ENCODE results near the gene SLC16A1.
"Not testable (repeated sequence)": the region's sequence is repeated elsewhere in the genome, so short reads cannot be mapped to it uniquely, and the experiment has no call there.

SLC16A1 gene

DNA sequence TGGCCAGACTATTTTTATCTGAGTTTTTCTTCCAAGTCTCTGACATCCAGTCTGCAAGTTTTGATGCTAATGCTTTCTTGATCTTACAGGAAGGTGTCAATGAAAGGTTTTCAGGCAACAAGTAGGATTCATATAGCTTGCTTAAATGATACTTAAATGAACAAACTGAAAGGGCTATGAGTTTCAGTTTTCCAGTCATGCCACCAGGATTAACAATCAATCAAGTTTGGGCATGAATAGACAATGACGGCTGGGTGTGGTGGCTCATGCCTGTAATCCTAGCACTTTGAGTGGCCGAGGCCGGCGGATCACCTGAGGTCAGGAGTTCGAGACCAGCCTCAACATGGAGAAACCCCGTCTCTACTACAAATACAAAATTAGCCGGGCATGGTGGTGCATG is 34.3 kb upstream of the SLC16A1 start:
- no peaks in the 10 kb centered on the region for H3K27me3 ChIP-seq (ENCODE audit: control insufficient read depth in 5 of 5, insufficient read depth in 4 of 5, low read length in 5 of 5)
- H3K36me3 ChIP-seq (ENCODE audit: control insufficient read depth in 5 of 5, insufficient read depth in 5 of 5, low read length in 5 of 5): no peaks in the 10 kb centered on the region
- no peak overlapping the region for H3K9ac ChIP-seq (ENCODE audit: low read length in 5 of 5)
- no peak overlapping the region for H3K27ac ChIP-seq (ENCODE audit: low read depth, low read length)
- H3K4me3 ChIP-seq (ENCODE audit: low read depth in 1 of 5, low read length in 5 of 5): no peak overlapping the region
- peaks cover 0 to 7% (median 4%) of the 10 kb centered on the region in 5 donors for H3K4me1 ChIP-seq (ENCODE audit: control insufficient read depth in 5 of 5, insufficient read depth in 5 of 5, low read length in 5 of 5)
- H3K9me3 ChIP-seq (ENCODE audit: control insufficient read depth in 5 of 5, low read length in 5 of 5): no peaks in the 10 kb centered on the region

DNA sequence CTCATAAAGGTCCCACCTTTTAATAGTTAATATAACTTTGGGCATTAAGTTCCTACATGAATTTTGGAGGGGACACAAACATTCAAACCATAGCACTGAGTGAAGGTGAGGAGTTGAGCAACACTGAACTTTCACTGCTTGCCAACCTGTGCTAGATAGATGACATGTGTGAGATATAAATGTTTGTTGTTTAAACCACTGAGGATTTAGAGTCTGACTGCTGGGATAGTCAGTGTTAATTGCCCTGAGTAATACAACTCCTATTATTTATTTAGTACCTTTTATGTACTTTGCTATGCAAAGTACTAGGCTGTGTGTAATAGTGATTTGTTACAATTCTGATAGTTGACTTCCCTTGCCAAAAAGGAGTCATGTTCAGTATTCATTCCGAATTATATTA is 32.4 kb upstream of the SLC16A1 start:
- no peaks in the 10 kb centered on the region for H3K27me3 ChIP-seq (ENCODE audit: control insufficient read depth in 5 of 5, insufficient read depth in 4 of 5, low read length in 5 of 5)

DNA sequence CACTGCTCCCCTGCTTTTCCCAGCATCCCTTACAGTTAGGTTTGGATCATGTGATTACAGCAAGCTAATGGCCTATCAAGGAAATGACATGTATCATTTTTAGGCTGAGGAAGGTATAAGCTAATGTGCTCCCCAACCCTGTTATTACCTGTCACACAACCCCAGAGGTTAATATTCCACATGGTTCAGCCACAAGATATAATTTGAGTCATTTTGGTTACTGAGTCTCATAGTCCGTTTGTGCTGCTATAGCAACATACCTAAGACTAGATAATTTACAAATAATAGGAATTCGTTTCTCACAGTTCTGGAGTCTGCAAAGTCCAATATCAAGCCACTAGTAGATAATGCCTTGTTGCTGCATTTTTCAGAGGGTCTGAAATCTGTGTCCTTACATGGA is 29.1 kb upstream of the SLC16A1 start:
- H3K36me3 ChIP-seq (ENCODE audit: control insufficient read depth in 5 of 5, insufficient read depth in 5 of 5, low read length in 5 of 5): no peaks in the 10 kb centered on the region
- no peaks in the 10 kb centered on the region for H3K9me3 ChIP-seq (ENCODE audit: control insufficient read depth in 5 of 5, low read length in 5 of 5)
- peaks cover 0 to 15% (median 4%) of the 10 kb centered on the region in 5 donors for H3K4me1 ChIP-seq (ENCODE audit: control insufficient read depth in 5 of 5, insufficient read depth in 5 of 5, low read length in 5 of 5)
- no peak overlapping the region for H3K9ac ChIP-seq (ENCODE audit: low read length in 5 of 5)
- no peak overlapping the region for H3K4me3 ChIP-seq (ENCODE audit: low read depth in 1 of 5, low read length in 5 of 5)
- no peak overlapping the region for H3K27ac ChIP-seq (ENCODE audit: low read depth, low read length)
- H3K27me3 ChIP-seq (ENCODE audit: control insufficient read depth in 5 of 5, insufficient read depth in 4 of 5, low read length in 5 of 5): no peaks in the 10 kb centered on the region

More for the DNA sequence above, 32.4 kb upstream of the SLC16A1 start:
- no peak overlapping the region for H3K9ac ChIP-seq (ENCODE audit: low read length in 5 of 5)
- H3K36me3 ChIP-seq (ENCODE audit: control insufficient read depth in 5 of 5, insufficient read depth in 5 of 5, low read length in 5 of 5): no peaks in the 10 kb centered on the region
- no peak overlapping the region for H3K27ac ChIP-seq (ENCODE audit: low read depth, low read length)
- H3K4me3 ChIP-seq (ENCODE audit: low read depth in 1 of 5, low read length in 5 of 5): no peak overlapping the region
- H3K9me3 ChIP-seq (ENCODE audit: control insufficient read depth in 5 of 5, low read length in 5 of 5): no peaks in the 10 kb centered on the region
- H3K4me1 ChIP-seq (ENCODE audit: control insufficient read depth in 5 of 5, insufficient read depth in 5 of 5, low read length in 5 of 5): peaks cover 0 to 3% (median 0%) of the 10 kb centered on the region in 5 donors

DNA sequence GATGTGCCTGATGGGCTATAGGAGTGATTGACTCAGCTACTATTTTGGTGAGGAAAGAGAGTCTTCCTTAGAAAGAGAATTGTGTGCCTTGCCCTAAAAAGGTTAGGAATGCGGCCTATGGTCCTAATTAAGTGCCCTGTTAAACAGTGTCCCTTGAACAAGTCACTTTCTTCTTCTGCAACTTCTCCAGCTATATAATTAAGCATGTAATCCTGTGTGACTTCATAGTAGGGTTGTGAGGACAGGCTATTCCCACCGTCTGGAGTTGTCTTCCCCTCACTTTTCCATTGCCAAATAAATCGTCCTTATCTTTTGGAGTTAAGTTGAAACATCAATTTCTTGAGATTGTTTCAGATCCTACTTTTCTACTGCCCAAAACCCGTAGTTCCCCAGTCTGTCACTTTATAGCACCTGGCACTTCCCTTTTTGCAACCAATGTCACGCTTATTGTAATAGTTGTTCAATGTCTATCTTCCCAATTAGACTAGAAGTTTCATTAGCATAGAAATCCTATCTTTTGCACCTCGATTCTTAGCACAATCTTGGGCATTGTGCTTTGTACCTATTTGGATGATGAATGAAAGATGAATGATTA is 27.6 kb upstream of the SLC16A1 start:
- Histone ChIP-seq H3K27ac (ENCODE audit: low read depth, low read length) (no peak overlapping the region), H3K4me3 (ENCODE audit: low read depth in 1 of 5, low read length in 5 of 5) (no peak overlapping the region), H3K9ac (ENCODE audit: low read length in 5 of 5) (no peak overlapping the region), H3K27me3 (ENCODE audit: control insufficient read depth in 5 of 5, insufficient read depth in 4 of 5, low read length in 5 of 5) (no peaks in the 10 kb centered on the region), H3K9me3 (ENCODE audit: control insufficient read depth in 5 of 5, low read length in 5 of 5) (no peaks in the 10 kb centered on the region), H3K4me1 (ENCODE audit: control insufficient read depth in 5 of 5, insufficient read depth in 5 of 5, low read length in 5 of 5) (peaks cover 0 to 15% (median 4%) of the 10 kb centered on the region in 5 donors), H3K36me3 (ENCODE audit: control insufficient read depth in 5 of 5, insufficient read depth in 5 of 5, low read length in 5 of 5) (no peaks in the 10 kb centered on the region)

DNA sequence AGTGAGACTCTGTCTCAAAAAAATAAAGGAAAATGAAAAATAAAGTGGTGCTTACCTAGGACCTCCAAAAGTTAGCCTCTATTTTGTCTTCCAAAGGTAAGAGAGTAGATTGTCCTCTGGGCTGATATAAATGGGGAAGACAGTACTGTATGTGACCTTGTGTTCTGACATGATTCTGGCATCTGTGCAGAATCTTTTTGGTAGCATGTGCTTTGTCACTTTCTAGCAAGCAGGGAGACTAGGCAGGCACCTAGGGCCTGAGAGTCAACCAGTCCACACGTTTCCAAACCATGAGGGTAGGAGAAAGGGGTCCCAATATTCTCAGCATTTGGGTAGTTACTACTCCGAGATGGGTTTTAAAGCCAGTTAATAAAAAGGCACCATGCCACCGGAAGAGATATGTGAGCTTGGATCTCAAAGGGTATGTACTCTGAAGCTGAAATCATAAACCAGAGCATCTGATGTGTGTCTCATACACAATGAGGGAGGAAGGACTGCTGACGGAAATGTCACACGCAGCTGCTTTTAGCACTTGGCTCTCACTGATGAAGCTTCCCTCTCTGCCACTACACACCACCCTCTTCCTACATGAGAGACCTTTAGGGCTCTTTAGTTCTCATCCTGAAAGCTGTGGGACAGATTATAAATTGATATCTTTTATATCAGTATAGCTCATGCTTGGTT is 27.0 kb upstream of the SLC16A1 start:
- H3K27ac ChIP-seq (ENCODE audit: low read depth, low read length): no peak overlapping the region
- H3K9ac ChIP-seq (ENCODE audit: low read length in 5 of 5): no peak overlapping the region

DNA sequence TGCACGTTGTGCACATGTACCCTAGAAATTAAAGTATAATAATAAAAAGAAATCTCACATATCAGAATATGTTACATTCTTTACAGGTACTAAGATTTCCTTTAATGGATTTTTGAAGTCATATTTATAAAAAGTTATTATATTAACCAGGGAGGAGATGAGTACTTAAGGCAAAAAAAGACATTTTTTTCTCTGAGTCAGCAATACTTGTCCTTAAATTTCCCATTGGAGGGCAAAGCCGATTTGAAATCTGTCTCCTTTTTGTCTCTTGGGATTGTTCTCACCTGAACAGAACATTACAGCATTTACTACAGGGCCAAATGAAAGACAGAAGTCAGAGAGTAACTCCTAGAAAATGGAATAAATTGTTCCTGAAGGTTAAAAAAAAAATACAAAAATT is 26.3 kb upstream of the SLC16A1 start:
- no peaks in the 10 kb centered on the region for H3K36me3 ChIP-seq (ENCODE audit: control insufficient read depth in 5 of 5, insufficient read depth in 5 of 5, low read length in 5 of 5)
- no peaks in the 10 kb centered on the region for H3K9me3 ChIP-seq (ENCODE audit: control insufficient read depth in 5 of 5, low read length in 5 of 5)
- no peaks in the 10 kb centered on the region for H3K27me3 ChIP-seq (ENCODE audit: control insufficient read depth in 5 of 5, insufficient read depth in 4 of 5, low read length in 5 of 5)
- H3K27ac ChIP-seq (ENCODE audit: low read depth, low read length): no peak overlapping the region
- no peak overlapping the region for H3K4me3 ChIP-seq (ENCODE audit: low read depth in 1 of 5, low read length in 5 of 5)
- peaks cover 0 to 15% (median 4%) of the 10 kb centered on the region in 5 donors for H3K4me1 ChIP-seq (ENCODE audit: control insufficient read depth in 5 of 5, insufficient read depth in 5 of 5, low read length in 5 of 5)
- H3K9ac ChIP-seq (ENCODE audit: low read length in 5 of 5): no peak overlapping the region

More for the DNA sequence above, 27.0 kb upstream of the SLC16A1 start:
- H3K4me1 ChIP-seq (ENCODE audit: control insufficient read depth in 5 of 5, insufficient read depth in 5 of 5, low read length in 5 of 5): peaks cover 0 to 15% (median 4%) of the 10 kb centered on the region in 5 donors
- H3K27me3 ChIP-seq (ENCODE audit: control insufficient read depth in 5 of 5, insufficient read depth in 4 of 5, low read length in 5 of 5): no peaks in the 10 kb centered on the region
- H3K4me3 ChIP-seq (ENCODE audit: low read depth in 1 of 5, low read length in 5 of 5): no peak overlapping the region
- no peaks in the 10 kb centered on the region for H3K36me3 ChIP-seq (ENCODE audit: control insufficient read depth in 5 of 5, insufficient read depth in 5 of 5, low read length in 5 of 5)
- no peaks in the 10 kb centered on the region for H3K9me3 ChIP-seq (ENCODE audit: control insufficient read depth in 5 of 5, low read length in 5 of 5)

DNA sequence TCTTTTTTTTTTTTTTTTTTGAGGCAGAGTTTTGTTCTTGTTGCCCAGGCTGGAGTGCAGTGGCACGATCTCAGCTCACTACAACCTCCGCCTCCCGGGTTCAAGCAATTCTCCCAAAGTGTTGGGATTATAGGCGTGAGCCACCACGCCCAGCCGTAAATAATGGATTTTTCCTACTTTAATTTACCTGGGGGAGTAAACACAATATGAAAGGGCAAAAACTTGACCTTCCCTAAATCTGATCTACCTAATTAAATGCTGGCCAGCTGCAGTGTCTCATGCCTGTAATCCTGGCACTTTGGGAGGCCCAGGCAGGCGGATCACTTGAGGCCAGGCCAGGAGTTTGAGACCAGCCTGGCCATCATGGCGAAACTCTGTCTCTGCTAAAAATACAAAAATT is 25.8 kb upstream of the SLC16A1 start:
- H3K4me3 ChIP-seq (ENCODE audit: low read depth in 1 of 5, low read length in 5 of 5); H3K27ac ChIP-seq (ENCODE audit: low read depth, low read length); H3K36me3 ChIP-seq (ENCODE audit: control insufficient read depth in 5 of 5, insufficient read depth in 5 of 5, low read length in 5 of 5); H3K9ac ChIP-seq (ENCODE audit: low read length in 5 of 5); H3K27me3 ChIP-seq (ENCODE audit: control insufficient read depth in 5 of 5, insufficient read depth in 4 of 5, low read length in 5 of 5); H3K9me3 ChIP-seq (ENCODE audit: control insufficient read depth in 5 of 5, low read length in 5 of 5): not testable (repeated sequence)
- peaks cover 0 to 15% (median 4%) of the 10 kb centered on the region in 5 donors for H3K4me1 ChIP-seq (ENCODE audit: control insufficient read depth in 5 of 5, insufficient read depth in 5 of 5, low read length in 5 of 5)

DNA sequence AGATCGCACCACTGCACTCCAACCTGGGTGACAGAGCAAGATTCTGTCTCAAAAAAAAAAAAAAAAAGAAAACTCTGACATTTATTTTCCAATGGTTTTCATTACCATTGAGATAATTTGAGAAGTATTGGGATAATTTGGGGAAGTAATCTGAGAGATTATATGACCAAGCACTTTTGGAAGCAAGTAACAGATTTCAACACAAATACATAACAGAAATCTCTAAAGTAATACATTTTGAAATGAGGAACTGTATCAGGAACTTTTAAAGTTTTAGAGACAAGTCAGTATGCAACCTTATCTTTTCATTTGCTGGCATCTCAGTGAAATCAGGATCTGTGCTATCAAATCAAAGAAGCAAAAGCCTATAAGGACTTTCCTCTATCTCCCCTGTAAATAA is 25.4 kb upstream of the SLC16A1 start:
- no peaks in the 10 kb centered on the region for H3K9me3 ChIP-seq (ENCODE audit: control insufficient read depth in 5 of 5, low read length in 5 of 5)
- no peaks in the 10 kb centered on the region for H3K36me3 ChIP-seq (ENCODE audit: control insufficient read depth in 5 of 5, insufficient read depth in 5 of 5, low read length in 5 of 5)
- H3K4me3 ChIP-seq (ENCODE audit: low read depth in 1 of 5, low read length in 5 of 5): no peak overlapping the region
- H3K27ac ChIP-seq (ENCODE audit: low read depth, low read length): no peak overlapping the region
- no peaks in the 10 kb centered on the region for H3K27me3 ChIP-seq (ENCODE audit: control insufficient read depth in 5 of 5, insufficient read depth in 4 of 5, low read length in 5 of 5)
- H3K4me1 ChIP-seq (ENCODE audit: control insufficient read depth in 5 of 5, insufficient read depth in 5 of 5, low read length in 5 of 5): peaks cover 0 to 15% (median 4%) of the 10 kb centered on the region in 5 donors
- H3K9ac ChIP-seq (ENCODE audit: low read length in 5 of 5): no peak overlapping the region

DNA sequence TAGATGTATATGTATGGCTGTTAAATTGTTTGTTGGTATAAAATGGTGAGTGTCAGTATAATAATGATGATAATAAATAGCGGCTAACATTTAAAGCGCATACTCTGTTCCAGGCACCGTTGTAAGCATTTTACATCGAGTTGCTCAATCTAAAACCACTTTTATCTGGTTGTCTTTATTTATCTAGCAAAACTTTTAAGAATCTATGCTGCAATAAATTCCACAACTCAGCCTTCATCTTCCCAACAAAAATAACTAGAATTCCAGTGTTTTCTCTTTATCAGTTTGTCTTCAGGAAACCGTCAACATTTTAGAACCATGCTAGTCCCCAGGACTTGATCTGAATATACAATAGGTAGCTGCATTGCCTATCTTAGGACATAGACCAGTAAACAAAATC is 19.3 kb upstream of the SLC16A1 start:
- H3K4me1 ChIP-seq (ENCODE audit: control insufficient read depth in 5 of 5, insufficient read depth in 5 of 5, low read length in 5 of 5): no peaks in the 10 kb centered on the region
- H3K9me3 ChIP-seq (ENCODE audit: control insufficient read depth in 5 of 5, low read length in 5 of 5): no peaks in the 10 kb centered on the region
- H3K36me3 ChIP-seq (ENCODE audit: control insufficient read depth in 5 of 5, insufficient read depth in 5 of 5, low read length in 5 of 5): peaks cover 0 to 4% (median 0%) of the 10 kb centered on the region in 5 donors
- H3K27ac ChIP-seq (ENCODE audit: low read depth, low read length): no peak overlapping the region
- no peaks in the 10 kb centered on the region for H3K27me3 ChIP-seq (ENCODE audit: control insufficient read depth in 5 of 5, insufficient read depth in 4 of 5, low read length in 5 of 5)
- no peak overlapping the region for H3K4me3 ChIP-seq (ENCODE audit: low read depth in 1 of 5, low read length in 5 of 5)
- no peak overlapping the region for H3K9ac ChIP-seq (ENCODE audit: low read length in 5 of 5)

DNA sequence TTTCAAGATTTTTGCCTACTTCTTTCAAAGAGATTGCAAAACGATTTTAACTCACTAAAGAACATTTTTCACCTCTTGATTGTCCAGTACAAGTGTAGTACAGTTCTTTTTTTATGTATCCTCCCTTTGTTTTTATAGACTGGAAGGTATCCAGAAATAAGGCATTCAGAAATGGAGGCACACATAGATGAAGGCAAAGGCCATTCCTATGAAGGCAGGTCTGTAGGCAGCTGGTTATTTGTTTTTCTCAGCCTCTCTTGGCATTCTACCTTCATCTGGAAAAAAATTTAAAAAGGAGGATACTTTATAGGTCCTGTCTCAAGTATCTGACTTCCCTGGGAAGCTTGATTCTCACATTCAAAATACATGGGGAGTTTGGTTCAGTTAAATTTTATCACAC is 18.6 kb upstream of the SLC16A1 start:
- H3K27me3 ChIP-seq (ENCODE audit: control insufficient read depth in 5 of 5, insufficient read depth in 4 of 5, low read length in 5 of 5): no peaks in the 10 kb centered on the region
- no peaks in the 10 kb centered on the region for H3K9me3 ChIP-seq (ENCODE audit: control insufficient read depth in 5 of 5, low read length in 5 of 5)
- no peaks in the 10 kb centered on the region for H3K4me1 ChIP-seq (ENCODE audit: control insufficient read depth in 5 of 5, insufficient read depth in 5 of 5, low read length in 5 of 5)
- no peak overlapping the region for H3K9ac ChIP-seq (ENCODE audit: low read length in 5 of 5)
- H3K27ac ChIP-seq (ENCODE audit: low read depth, low read length): no peak overlapping the region
- H3K36me3 ChIP-seq (ENCODE audit: control insufficient read depth in 5 of 5, insufficient read depth in 5 of 5, low read length in 5 of 5): peaks cover 0 to 4% (median 0%) of the 10 kb centered on the region in 5 donors
- no peak overlapping the region for H3K4me3 ChIP-seq (ENCODE audit: low read depth in 1 of 5, low read length in 5 of 5)
